Activated naive CD4-positive, alpha-beta T cell treated with anti-CD3 and anti-CD28 coated beads, Interleukin-2, amount 50 U/mL, for 72 hours (primary cell): Measurements from ENCODE around the gene LMOD2. TPM values are rescaled to one million over a fixed set of nuclear protein-coding genes. Genes with fewer than 3 reads are reported as not detected.
A peak's percentile ranks its signal among the peaks of the same experiment; 100 is the strongest.

ENCODE experiments used
- ATAC-seq, 2 donors: fragments of 150-1000 bp; cut with Tn5 transposase; 2 replicates each; pipeline ENCODE4 v1.10.0; 2021; ENCODE audit warnings: mild to moderate bottlenecking in 2 of 2, moderate library complexity in 2 of 2
- DNase-seq, 2 donors: peaks; one replicate each; pipeline ENCODE4 v3.0.0; 2021 to 2022; ENCODE audit warnings: low spot score in 2 of 2
- H3K27ac Mint-ChIP-seq, 2 donors: one replicate each; pipeline ENCODE4 v1.8.0; 2022; ENCODE audit warnings: mild to moderate bottlenecking in 2 of 2, mixed read lengths in 2 of 2
- H3K36me3 Mint-ChIP-seq, 2 donors: one replicate each; pipeline ENCODE4 v1.8.0; 2022; ENCODE audit warnings: mixed read lengths in 2 of 2
- H3K9me3 Mint-ChIP-seq, 2 donors: one replicate each; pipeline ENCODE4 v1.8.0; 2022; ENCODE audit warnings: mixed read lengths in 2 of 2
- total RNA-seq, 2 donors: library from RNA; stranded (reverse); gene quantifications; one replicate each; pipeline ENCODE4 v1.2.3, GENCODE V29; 2022

Gene LMOD2
- total RNA-seq, 2 donors from 2014 or later = not detected

DNA sequence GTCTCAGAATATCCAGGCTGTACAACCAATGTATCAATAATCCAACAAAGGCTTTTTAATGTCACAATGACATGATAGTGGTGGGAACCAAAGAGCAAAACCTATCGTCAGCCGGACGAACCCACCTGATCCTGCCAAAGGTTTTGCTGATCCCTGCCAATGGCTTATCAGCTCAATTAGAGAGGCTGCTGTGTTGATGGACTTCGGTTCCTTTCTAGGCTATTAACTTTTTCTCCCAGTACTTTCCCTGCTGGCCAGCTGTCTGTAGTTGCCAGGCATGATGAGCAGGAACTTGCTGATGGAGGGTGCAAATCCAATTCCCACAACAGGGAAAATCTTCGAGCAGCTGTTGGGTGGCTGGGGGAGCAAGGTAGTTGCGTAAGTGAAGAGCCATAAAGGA, 2.4 kb downstream of the LMOD2 start:
- DNase-seq (no peak), ATAC-seq (no peak)
- Mint-ChIP-seq H3K27ac (no peak overlapping the region), H3K9me3 (no peaks in the 10 kb centered on the region), H3K36me3 (no peaks in the 10 kb centered on the region)

GRCh38 chr7:123660514-123661354, 5.1 kb downstream of the LMOD2 start:
- Mint-ChIP-seq H3K36me3 (no peaks in the 10 kb centered on the region), H3K9me3 (no peaks in the 10 kb centered on the region), H3K27ac (peak overlapping the region in 1 of 2 donors; percentile 30)
- ATAC-seq (no peak), DNase-seq (no peak)

DNA sequence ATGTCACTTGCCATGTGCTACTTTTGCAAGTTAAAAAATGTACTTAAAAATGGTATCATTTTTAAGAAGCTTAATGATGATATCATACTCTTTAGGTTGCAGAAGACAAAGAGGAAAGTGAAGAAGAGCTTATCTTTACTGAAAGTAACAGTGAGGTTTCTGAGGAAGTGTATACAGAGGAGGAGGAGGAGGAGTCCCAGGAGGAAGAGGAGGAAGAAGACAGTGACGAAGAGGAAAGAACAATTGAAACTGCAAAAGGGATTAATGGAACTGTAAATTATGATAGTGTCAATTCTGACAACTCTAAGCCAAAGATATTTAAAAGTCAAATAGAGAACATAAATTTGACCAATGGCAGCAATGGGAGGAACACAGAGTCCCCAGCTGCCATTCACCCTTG, 6.1 kb downstream of the LMOD2 start:
- Mint-ChIP-seq H3K27ac (no peak overlapping the region), H3K9me3 (no peaks in the 10 kb centered on the region), H3K36me3 (no peaks in the 10 kb centered on the region)
- DNase-seq (no peak), ATAC-seq (no peak)

DNA sequence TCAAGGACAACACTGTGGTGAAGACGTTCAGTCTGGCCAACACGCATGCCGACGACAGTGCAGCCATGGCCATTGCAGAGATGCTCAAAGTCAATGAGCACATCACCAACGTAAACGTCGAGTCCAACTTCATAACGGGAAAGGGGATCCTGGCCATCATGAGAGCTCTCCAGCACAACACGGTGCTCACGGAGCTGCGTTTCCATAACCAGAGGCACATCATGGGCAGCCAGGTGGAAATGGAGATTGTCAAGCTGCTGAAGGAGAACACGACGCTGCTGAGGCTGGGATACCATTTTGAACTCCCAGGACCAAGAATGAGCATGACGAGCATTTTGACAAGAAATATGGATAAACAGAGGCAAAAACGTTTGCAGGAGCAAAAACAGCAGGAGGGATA, 6.6 kb downstream of the LMOD2 start:
- ATAC-seq (no peak), DNase-seq (no peak)
- H3K27ac Mint-ChIP-seq = no peak overlapping the region
- H3K9me3 Mint-ChIP-seq = no peaks in the 10 kb centered on the region
- H3K36me3 Mint-ChIP-seq = no peaks in the 10 kb centered on the region

DNA sequence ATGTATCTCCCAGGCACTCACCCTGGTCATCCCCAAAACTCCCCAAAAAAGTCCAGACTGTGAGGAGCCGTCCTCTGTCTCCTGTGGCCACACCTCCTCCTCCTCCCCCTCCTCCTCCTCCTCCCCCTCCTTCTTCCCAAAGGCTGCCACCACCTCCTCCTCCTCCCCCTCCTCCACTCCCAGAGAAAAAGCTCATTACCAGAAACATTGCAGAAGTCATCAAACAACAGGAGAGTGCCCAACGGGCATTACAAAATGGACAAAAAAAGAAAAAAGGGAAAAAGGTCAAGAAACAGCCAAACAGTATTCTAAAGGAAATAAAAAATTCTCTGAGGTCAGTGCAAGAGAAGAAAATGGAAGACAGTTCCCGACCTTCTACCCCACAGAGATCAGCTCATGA, 7.1 kb downstream of the LMOD2 start:
- Mint-ChIP-seq H3K27ac (no peak overlapping the region), H3K36me3 (no peaks in the 10 kb centered on the region), H3K9me3 (no peaks in the 10 kb centered on the region)
- DNase-seq (no peak), ATAC-seq (no peak)

- ATAC-seq = no peak
- Mint-ChIP-seq H3K36me3 (no peaks in the 10 kb centered on the region), H3K27ac (no peak overlapping the region), H3K9me3 (no peaks in the 10 kb centered on the region)
- no peak for DNase-seq
Observed at GRCh38 chr7:123663200-123663599, 7.5 kb downstream of the LMOD2 start.

GRCh38 chr7:123665157-123665556, 9.5 kb downstream of the LMOD2 start:
- no peak for DNase-seq
- no peak overlapping the region for H3K27ac Mint-ChIP-seq
- H3K36me3 Mint-ChIP-seq = no peaks in the 10 kb centered on the region
- ATAC-seq = no peak
- no peaks in the 10 kb centered on the region for H3K9me3 Mint-ChIP-seq

DNA sequence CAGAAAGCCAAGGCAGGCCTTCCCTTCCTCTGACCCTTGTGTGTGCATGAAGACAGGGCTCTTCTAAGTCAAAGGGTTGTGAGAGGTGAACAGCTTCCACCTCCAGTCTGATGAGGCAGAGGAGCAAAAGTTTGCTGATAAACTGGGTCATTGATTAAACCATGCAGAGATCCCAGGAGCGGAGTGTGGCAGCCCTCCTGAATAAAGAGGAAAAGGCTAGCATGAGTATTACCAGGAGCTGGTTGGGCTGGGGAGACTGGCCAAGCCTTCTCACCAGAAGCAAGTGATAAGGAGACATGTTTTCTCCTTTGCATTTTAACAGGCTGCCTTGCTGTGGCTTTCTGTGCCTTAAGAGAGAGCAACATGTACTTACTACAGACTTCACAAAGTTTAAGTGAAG, 10.2 kb downstream of the LMOD2 start:
- no peak for ATAC-seq
- DNase-seq = no peak
- Mint-ChIP-seq H3K9me3 (no peaks in the 10 kb centered on the region), H3K27ac (no peak overlapping the region), H3K36me3 (no peaks in the 10 kb centered on the region)

- Mint-ChIP-seq H3K27ac (no peak overlapping the region), H3K9me3 (no peaks in the 10 kb centered on the region), H3K36me3 (no peaks in the 10 kb centered on the region)
- peak in 1 of 2 donors; percentile 12 for ATAC-seq
- DNase-seq = no peak
Observed at GRCh38 chr7:123666492-123666891, 10.8 kb downstream of the LMOD2 start.

DNA sequence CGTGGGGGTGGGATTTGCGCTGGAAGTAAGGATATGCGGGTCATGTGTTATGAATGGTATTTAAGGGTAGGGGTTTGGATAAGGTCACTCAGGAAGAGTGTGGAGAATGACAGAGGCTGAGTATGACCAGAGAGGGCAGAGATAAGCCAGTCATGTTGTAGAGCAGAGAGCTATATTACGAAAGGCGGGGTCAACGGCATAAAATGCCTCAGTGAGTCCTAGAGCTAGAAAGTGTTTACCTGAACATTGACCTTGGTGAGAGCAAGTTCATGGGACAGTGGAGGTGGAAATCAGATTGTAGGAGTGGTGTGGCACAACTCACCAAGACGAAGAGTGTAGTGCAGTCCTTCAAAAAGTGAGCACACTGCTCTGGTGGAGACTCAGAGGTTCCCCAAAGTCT, 13.8 kb downstream of the LMOD2 start:
- Mint-ChIP-seq H3K27ac (peak overlapping the region in 1 of 2 donors; percentile 16), H3K36me3 (no peaks in the 10 kb centered on the region), H3K9me3 (no peaks in the 10 kb centered on the region)
- DNase-seq (no peak), ATAC-seq (no peak)

DNA sequence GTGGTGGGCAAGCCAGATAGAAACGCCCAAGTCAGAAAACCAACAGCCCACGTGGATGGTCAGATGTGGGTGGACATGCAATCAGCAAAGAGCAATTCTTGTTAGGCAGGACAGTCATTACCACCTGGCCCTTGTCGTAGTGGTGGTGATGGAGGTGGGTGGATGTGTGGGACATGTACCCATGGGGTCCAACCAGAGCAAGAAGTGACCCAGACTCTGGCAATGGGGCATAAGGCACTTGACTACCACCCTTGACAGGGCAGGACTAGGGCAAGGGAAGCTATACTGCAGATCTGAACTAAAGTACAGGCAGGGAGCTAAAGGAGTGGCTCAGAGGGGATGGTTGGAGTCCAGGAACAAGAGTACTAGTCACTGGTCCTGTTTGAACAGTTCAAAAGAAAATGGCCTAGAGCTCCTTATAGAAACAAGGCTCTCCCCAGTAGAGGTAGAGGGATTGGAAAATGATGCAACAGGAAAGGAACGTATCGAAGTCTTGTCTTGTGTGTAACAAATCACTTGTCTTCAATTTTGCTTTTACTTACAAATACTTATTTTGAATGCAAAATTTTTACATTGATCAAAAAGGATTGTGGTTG, 17.6 kb downstream of the LMOD2 start:
- DNase-seq (no peak), ATAC-seq (peak in 1 of 2 donors; percentile 6)
- Mint-ChIP-seq H3K36me3 (no peaks in the 10 kb centered on the region), H3K27ac (no peak overlapping the region), H3K9me3 (no peaks in the 10 kb centered on the region)

GRCh38 chr7:123673752-123674398, 18.2 kb downstream of the LMOD2 start:
- no peak for DNase-seq
- ATAC-seq = no peak
- no peaks in the 10 kb centered on the region for H3K36me3 Mint-ChIP-seq
- no peaks in the 10 kb centered on the region for H3K9me3 Mint-ChIP-seq
- no peak overlapping the region for H3K27ac Mint-ChIP-seq

DNA sequence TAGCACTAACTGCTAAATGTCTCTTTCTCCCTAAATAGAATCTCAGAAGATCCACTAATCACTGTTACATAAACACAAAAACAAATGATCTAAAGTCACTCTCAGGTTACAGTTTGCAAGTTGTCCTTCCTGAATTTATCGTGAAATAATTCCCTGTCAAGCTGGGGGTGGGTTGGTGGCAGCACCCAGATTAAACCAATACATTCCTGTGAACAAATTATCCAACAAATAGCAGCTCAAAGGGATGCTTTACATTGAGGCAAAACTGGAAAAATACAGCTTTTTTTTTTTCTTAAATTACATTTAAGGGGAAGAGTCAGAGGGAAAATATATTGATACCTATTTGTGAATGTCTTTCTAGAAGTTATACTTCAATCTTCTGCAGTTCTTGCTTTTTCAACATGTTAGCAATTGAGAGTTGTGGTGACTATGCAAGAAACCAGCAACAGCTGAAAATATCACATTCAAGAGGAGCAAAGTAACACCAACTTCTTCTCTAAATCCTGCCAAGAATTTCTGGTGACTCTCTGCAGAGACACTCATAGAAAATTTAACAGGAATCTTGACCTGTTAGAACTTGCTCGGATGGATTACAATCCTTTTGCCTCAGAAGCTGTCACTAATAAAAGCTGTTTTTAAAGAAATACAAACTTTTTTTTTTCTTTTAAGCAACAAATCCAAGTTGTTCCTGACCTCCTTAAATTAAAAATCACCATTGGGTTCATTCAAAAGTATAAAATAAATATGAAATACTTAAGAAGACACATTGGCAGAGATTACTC, 18.9 kb downstream of the LMOD2 start:
- Mint-ChIP-seq H3K27ac (no peak overlapping the region), H3K36me3 (no peaks in the 10 kb centered on the region), H3K9me3 (no peaks in the 10 kb centered on the region)
- DNase-seq (no peak), ATAC-seq (no peak)

DNA sequence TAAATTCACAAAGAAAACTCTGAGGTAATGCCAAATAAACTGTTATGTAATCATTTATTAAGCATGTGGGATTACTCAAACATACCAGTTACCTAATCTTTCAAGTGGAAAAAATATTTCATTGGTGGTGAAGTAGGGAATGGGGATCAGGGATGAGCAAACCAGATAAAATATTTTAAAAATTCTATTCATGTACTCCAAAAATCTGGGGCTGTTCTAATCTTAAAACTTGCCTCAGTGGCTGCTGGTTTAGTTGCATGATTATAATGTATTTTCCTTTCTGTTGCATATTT, 19.5 kb downstream of the LMOD2 start:
- Mint-ChIP-seq H3K9me3 (no peaks in the 10 kb centered on the region), H3K27ac (no peak overlapping the region), H3K36me3 (no peaks in the 10 kb centered on the region)
- no peak for DNase-seq
- no peak for ATAC-seq

DNA sequence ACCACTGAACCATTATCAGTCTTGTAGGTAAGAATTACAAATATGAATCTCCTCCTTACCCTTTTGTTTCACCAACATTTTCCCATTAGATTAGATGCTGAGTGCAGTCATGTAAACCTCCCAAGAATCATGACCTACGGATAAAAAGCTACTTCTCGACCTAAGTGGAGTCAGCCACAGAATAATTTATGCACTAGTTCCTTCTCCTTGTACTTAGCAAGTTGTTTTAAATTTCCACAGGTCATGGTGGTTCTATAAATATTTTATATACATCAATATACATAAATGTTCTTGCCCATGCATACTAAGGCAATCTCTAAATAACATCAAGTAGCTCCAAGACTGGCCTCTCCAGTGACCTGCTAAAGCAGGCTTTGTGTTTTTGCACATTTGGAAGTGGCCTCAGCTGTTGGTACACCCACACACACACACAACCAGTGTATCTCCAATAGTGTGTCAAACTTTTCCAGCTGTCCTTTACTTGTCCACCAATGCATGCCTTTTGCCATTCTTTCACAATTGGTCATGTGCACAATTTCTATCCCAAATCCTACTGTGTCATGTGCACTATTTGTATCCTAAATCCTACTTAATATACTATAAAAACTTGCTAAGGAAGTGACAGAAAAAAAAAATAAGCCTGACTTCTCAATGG, 21.5 kb downstream of the LMOD2 start:
- DNase-seq = no peak
- no peaks in the 10 kb centered on the region for H3K9me3 Mint-ChIP-seq
- no peak for ATAC-seq
- H3K36me3 Mint-ChIP-seq = no peaks in the 10 kb centered on the region
- H3K27ac Mint-ChIP-seq = no peak overlapping the region

DNA sequence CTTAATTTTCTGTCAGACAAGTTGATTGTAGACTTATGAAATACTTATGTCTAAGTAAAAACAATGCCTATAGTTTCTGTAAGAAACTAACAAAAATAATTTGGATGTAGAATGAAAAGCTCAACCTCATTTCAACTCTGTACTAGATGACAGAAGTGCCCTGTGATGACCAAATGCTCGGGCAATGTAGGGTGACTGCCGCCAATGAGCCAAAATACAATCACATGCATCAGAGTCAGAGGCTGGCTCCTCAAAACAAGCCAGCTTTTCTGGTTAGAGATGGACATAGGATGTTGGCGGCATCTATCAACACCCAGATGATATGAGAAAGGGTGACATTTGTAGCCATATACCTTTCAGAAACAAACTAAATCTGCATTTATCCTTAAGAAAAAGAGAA, 23.9 kb downstream of the LMOD2 start:
- ATAC-seq (no peak), DNase-seq (no peak)
- no peaks in the 10 kb centered on the region for H3K36me3 Mint-ChIP-seq
- H3K9me3 Mint-ChIP-seq = no peaks in the 10 kb centered on the region
- H3K27ac Mint-ChIP-seq = no peak overlapping the region

GRCh38 chr7:123680580-123680979, 24.9 kb downstream of the LMOD2 start:
- H3K36me3 Mint-ChIP-seq = no peaks in the 10 kb centered on the region
- DNase-seq (no peak), ATAC-seq (no peak)
- no peaks in the 10 kb centered on the region for H3K9me3 Mint-ChIP-seq
- no peak overlapping the region for H3K27ac Mint-ChIP-seq
